Peyer's patch (tissue), 4 donors: ENCODE data around the gene CRABP2.

Experiments
- POLR2A ChIP-seq, 2 donors: fragments of 450-650 bp; IDR thresholded peaks; one replicate each; pipeline ENCODE4 v1.5.1; 2017; ENCODE audit warnings: antibody characterized with exemption in 2 of 2, mild to moderate bottlenecking in 2 of 2, moderate library complexity in 2 of 2
- TF ChIP-seq, protein P1 (sequence below), 6 experiments: fragments of 450-650 bp in 4 of 6; fragments of 200-600 bp in 2 of 6; sonication (generic) in 1 of 6; IDR thresholded peaks; one replicate each; pipeline ENCODE4 v1.5.1; 2017 to 2019; ENCODE audit warnings: antibody characterized with exemption in 6 of 6, mild to moderate bottlenecking in 3 of 6, moderate library complexity in 1 of 6

DNA sequence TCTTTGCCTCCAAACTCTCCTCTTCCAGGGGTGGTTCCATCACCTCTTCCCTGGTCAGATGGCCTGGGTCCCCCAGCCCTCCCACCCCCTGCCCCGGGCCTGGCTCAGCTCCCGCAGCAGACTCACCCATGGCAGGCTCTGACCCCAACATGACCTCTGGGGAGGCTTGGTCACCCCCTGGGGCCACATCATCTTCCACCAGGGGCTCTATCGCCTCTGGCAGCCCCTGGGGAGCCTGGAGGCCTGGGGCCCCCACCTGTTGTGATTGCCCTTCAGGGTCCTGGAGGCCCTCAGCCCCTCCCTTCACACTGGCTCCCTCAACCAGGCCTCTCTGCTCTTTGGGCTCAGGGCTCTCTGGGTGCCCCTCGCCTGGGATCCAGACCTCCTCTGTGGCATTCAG, 34.6 kb downstream of the CRABP2 start:
- no peak for TF ChIP-seq POLR2A (IDR thresholded peaks at IDR 0.05)
- TF ChIP-seq, protein P1, sequence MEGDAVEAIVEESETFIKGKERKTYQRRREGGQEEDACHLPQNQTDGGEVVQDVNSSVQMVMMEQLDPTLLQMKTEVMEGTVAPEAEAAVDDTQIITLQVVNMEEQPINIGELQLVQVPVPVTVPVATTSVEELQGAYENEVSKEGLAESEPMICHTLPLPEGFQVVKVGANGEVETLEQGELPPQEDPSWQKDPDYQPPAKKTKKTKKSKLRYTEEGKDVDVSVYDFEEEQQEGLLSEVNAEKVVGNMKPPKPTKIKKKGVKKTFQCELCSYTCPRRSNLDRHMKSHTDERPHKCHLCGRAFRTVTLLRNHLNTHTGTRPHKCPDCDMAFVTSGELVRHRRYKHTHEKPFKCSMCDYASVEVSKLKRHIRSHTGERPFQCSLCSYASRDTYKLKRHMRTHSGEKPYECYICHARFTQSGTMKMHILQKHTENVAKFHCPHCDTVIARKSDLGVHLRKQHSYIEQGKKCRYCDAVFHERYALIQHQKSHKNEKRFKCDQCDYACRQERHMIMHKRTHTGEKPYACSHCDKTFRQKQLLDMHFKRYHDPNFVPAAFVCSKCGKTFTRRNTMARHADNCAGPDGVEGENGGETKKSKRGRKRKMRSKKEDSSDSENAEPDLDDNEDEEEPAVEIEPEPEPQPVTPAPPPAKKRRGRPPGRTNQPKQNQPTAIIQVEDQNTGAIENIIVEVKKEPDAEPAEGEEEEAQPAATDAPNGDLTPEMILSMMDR (IDR thresholded peaks at IDR 0.05): no peak
